HG03460 (cell line): ENCODE results near the gene UNC13C.

Experiments
- ATAC-seq: cut with Tn5 transposase; IDR thresholded peaks from one replicate; pipeline ENCODE4 v1.9.1; 2021; ENCODE audit not compliant: unreplicated experiment

UNC13C gene

GRCh38 chr15:54619180-54619579 is 640.9 kb downstream of the UNC13C start:
- ATAC-seq, result no peak

DNA sequence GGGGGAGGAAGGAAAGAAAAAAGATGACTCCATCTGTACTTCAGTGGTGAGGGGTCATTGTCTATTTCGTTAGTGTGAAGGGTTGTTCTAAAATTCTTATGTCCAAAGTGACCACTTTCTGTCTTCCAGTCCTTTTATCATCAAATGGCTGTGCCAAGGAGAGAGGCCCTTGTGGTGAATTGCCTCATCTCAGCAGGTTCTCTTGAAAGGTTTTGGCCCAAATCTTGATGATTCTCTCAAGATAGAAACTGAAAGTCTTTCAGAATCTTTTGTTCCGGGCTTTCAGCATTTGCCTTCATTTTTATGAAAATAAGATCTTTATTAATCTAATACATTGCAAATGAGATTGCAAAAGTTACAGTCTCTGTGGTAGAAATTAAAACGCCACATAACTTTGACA is 642.7 kb downstream of the UNC13C start:
- ATAC-seq, result no peak

GRCh38 chr15:54636147-54636546 is 657.9 kb downstream of the UNC13C start:
- no peak for ATAC-seq

DNA sequence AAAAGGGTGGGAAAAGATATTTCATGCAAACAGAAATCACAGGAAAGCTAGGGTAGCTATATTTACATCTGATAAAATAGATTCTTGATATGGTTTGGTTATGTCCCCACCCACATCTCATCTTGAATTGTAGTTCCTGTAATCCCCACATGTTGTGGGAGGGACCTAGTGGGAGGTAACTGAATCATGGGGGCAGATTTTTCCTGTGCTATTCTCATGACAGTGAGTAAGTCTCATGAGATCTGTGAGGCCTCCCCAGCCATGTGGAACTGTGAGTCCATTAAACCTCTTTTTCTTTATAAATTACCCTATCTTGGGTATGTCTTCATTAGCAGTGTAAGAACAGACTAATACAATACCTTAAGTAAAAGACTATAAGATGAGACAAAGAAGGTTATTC is 660.4 kb downstream of the UNC13C start:
- ATAC-seq, result no peak

- ATAC-seq, result no peak
These were observed 662.6 kb downstream of the UNC13C start for GRCh38 chr15:54640873-54641272.

DNA sequence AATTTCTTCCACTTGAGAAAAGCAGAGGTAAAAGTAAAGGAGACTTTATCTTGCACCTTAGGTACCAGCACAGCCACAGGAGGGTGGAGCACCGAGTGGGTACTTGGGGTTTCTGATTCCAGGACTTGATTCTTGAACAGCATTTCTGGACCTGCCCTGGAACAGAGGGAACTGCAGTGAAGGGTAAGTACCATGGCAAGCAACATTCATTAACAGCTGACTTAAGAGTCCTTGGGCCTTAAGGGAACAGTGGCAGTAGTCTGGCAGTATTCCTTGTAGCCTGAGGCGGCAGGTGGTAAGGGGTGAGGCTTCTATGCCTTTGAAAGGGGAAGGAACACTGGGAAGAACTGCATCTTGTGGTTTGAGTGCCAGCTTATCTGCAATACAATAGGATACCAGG is 666.6 kb downstream of the UNC13C start:
- ATAC-seq, result no peak

GRCh38 chr15:54659646-54660045 is 681.4 kb downstream of the UNC13C start:
- no peak for ATAC-seq

DNA sequence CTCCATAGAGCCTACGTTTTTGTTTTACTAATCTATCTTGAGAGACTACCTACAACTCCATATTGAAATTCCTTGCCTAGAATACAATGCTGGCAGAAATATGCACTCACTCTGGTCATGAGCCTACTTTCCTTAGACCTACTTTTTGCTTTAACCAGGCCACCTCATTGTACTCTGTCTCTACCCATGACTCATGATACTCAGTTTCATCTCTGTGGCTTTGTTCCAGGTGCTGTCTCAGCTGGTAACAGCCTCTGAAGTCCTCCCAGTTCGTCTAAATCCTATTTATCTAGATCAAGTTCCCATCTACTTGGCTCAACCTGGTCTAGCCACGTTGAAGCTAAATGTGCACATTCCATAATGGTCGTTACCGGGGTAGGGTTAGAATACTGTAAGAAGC is 682.1 kb downstream of the UNC13C start:
- no peak for ATAC-seq

DNA sequence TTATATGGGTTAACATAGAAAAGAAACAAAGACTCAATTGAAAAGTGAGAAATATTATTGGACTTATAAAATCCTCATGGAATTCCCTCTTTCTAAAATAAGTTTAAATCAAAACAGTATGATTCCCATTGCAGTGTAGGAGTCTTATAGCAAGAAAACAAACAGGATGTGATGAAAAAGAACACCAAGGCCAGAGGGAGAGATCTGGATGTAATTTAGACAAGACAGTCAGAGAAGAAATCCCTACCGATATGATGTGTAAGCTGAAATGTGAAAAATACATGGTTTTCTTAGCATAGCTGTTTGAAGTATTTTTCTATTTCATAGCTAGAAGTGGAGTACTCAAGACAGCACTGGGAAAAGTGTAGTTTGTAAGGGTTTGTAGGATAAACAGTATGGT is 697.0 kb downstream of the UNC13C start:
- ATAC-seq, result no peak

GRCh38 chr15:54681584-54681983 is 703.3 kb downstream of the UNC13C start:
- ATAC-seq, result no peak
